GM12891 (cell line): ENCODE data around the gene PCBP3.

Experiments used
- PAX5 ChIP-seq: IDR thresholded peaks from 2 replicates; pipeline ENCODE4 v1.6.1; 2011; ENCODE audit warnings: low read length, moderate library complexity, mild to moderate bottlenecking; ENCODE audit not compliant: insufficient read depth, severe bottlenecking
- POLR2A ChIP-seq: IDR thresholded peaks from 2 replicates; pipeline ENCODE4 v1.6.1; 2011; ENCODE audit warnings: low read depth, low read length, control low read depth
- POLR2AphosphoS5 ChIP-seq: IDR thresholded peaks from 2 replicates; pipeline ENCODE4 v1.6.1; 2011; ENCODE audit warnings: low read depth, low read length, control low read depth
- POU2F2 ChIP-seq: IDR thresholded peaks from 2 replicates; pipeline ENCODE4 v1.6.1; 2011; ENCODE audit warnings: low read depth, mild to moderate bottlenecking, control low read depth, low read length, moderate library complexity
- SPI1 ChIP-seq: IDR thresholded peaks from 2 replicates; pipeline ENCODE4 v1.6.1; 2011; ENCODE audit warnings: low read depth, low read length, control low read depth
- TAF1 ChIP-seq: IDR thresholded peaks from 2 replicates; pipeline ENCODE4 v1.6.1; 2011; ENCODE audit warnings: low read depth, low read length, control low read depth

GRCh38 chr21:45766501-45766900, 123.0 kb downstream of the PCBP3 start:
- TF ChIP-seq POLR2AphosphoS5, result no peak
- no peak for TF ChIP-seq POLR2A
- no peak for TF ChIP-seq TAF1
- TF ChIP-seq PAX5, result no peak
- no peak for TF ChIP-seq SPI1
- TF ChIP-seq POU2F2, result no peak
